ENCODE data around the gene KIF14.

Gene KIF14, protein sequence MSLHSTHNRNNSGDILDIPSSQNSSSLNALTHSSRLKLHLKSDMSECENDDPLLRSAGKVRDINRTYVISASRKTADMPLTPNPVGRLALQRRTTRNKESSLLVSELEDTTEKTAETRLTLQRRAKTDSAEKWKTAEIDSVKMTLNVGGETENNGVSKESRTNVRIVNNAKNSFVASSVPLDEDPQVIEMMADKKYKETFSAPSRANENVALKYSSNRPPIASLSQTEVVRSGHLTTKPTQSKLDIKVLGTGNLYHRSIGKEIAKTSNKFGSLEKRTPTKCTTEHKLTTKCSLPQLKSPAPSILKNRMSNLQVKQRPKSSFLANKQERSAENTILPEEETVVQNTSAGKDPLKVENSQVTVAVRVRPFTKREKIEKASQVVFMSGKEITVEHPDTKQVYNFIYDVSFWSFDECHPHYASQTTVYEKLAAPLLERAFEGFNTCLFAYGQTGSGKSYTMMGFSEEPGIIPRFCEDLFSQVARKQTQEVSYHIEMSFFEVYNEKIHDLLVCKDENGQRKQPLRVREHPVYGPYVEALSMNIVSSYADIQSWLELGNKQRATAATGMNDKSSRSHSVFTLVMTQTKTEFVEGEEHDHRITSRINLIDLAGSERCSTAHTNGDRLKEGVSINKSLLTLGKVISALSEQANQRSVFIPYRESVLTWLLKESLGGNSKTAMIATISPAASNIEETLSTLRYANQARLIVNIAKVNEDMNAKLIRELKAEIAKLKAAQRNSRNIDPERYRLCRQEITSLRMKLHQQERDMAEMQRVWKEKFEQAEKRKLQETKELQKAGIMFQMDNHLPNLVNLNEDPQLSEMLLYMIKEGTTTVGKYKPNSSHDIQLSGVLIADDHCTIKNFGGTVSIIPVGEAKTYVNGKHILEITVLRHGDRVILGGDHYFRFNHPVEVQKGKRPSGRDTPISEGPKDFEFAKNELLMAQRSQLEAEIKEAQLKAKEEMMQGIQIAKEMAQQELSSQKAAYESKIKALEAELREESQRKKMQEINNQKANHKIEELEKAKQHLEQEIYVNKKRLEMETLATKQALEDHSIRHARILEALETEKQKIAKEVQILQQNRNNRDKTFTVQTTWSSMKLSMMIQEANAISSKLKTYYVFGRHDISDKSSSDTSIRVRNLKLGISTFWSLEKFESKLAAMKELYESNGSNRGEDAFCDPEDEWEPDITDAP (N-terminal part only)

DNA sequence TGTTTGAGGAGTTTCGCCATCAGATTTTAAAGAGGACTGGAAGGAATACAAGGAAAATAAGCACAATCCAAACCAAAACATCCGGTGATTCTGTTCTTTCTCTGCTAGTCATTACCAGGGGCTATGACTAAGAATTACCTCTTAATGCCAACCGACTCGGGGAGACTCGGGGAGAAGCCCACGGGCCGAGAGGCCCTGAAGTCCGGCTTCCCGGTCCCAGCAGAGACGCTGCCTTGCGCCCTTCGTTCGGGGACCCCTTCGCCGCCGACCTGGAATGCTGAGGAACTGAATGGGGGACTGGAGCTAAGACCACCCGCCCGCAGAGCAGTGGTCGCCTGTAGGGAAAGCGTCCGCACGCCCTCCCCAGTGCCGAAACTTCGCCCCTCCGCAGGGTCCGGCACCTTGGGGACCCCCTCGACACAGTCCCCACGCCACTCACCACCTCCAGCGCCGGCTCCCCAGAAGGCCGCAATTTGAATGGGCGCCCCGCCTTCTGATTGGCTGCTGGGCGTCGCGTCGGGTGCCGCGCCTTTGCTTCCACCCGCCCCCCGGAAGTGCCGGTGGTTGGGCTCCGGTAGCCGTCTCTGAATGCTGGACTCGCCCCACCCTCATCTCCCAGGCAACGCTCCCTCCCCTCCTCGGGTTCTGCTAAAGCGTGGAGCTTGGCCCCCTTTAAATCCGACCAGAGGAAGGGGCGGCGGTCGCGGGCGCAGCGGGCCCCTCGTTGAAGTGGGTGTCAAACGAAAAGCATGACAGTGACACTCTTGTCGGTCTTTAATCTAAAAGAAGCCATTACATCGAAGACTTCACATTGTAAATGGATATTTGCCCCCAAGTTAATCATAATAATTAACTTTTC lies at the start of gene KIF14:
Gene KIF14, minus strand, starts transcription at position 479 of the 859 bp plus-strand sequence. CDS start 2,028 bp downstream, outside the sequence.
- peak; percentile 96 for DNase-seq

DNA sequence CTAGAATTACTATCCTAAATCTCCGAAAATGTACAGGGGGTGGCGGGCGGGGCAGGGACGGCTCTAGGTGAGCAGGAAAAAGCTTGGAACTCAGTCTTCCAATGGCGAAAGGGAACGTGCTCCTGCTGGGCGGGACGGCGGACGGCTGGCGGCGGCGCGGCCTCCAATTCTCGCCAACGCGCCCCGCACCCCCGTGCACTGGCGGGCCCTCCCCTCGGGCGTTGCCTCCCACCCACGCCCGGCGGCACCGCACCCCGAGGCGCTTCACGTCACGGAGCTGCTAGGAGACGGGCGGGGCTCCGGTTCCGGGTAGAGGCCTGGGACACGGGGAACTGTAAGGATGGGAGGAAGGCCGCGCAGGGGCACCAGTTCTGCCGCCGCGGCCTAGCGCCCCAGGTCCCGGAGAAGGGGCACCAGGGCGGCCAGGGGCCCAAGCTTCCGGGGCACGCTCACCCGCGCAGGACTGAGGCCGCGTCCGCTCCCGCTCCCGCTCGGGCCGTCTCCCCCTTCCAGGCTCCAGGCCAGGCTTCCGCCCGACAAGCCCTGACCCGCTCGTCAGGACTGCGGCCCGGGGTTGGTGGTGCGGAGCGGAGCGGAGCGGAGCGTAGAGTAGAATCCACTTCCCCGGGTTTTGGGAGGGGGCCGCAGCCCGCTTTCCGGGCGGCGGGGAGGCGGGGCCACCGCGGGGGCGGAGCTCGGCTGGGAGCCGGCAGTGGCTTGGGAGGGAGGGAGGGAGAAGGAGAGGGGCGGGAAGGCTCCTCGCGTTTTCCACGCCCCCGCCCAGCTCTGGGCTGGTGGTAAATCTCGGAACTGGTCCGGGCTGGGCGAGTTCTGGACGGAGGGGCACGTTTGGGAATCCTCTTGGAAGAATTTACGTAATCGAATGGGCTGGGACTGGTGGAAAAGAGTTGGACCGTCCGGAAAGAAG lies 49.0 kb upstream of the KIF14 start, which contains the start of gene DDX59:
Gene DDX59, minus strand, starts transcription at position 594 of the 928 bp plus-strand sequence. CDS start 3,167 bp downstream, outside the sequence.
- peak; percentile 98 for DNase-seq

DNA sequence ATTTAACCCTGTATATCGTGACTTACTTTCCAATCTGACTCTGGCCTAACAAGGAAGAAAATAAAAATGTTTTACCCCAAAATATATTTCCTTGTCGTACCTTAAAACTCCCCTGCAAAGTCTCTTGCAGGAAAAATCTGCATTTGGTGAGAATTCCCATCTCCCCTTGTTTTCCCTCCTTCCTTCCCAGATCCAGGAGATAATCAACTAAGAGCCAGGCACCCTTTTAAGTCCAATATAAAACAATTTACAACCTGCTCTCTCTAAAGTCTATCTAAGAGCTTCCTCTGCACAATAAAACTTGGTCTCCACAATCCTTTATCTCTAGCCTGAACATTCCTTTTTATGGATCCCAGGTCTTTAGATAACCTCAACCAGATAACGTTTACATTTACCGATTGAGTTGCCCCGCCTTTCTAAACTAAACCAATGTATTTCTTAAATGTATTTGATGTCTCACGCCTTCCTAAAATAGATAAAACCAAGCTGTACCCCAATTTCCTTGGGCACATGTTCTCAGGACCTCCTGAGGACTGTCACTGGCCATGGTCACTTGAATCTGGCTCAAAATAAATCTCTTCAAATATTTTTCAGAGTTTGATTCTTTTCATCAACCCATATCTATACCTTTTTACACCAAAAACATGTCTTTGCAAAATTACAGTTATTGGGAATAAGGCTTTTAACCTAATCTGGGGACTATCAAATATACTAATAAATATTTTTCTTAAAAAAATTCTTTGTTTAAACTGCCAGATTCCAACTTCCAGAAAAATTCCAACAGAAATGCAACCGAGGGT lies 48.2 kb upstream of the KIF14 start:
- no peak for DNase-seq

DNA sequence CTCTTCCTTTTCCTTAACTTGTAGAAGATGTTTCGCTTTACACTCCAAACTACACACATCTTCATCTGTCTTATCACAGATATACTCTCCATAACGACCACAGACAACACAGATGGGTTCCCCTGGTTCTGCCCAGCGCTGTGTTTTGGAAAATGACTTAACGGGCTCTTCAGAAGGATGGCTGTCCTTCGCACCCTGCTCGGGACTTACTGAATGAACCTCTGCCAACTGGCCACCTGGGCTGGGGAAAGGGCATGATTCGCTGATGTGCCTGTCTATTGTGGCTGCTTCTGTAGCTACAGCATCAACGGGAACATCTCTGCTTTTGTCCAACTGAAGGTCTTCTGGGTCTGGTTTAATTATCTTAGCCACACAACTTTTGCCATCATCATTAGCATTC lies 45.8 kb upstream of the KIF14 start:
- DNase-seq, result no peak

DNA sequence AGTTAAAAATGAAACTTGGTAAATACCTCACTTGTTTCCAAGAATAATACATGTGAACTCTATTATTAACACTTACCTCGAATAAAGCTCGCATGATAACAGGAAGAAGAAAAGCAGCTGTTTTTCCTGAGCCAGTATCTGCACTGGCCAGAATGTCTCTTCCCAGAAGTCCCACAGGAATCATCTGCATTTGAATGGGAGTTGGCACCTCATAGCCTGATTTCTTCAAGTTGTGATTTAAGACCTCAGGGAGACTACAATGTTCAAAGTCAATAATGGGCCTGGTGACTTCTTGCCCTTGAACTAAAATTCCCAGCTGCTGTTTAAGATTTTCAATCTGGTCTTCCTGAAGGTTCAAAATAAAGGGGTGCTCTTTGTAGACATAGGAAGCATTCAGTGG lies 45.3 kb upstream of the KIF14 start:
- no peak for DNase-seq

DNA sequence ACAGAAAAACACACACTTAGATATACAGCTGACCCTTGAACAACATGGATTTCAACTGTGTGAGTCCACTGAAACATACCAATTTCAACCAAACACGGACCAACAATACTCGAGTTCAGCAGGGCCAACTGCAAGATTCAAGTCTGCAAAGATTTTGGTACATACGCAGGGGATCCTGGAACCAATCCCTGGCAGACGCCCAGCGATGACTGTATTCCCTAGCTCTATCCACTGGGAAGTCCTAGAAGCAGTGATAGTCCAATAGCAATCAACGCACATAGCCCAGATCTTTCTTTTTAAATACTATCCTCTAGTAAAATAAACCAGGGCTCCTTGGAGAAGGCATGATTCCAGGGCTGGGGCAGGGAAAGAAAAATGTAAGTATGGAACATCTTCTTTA lies 40.2 kb upstream of the KIF14 start:
- DNase-seq, result no peak

DNA sequence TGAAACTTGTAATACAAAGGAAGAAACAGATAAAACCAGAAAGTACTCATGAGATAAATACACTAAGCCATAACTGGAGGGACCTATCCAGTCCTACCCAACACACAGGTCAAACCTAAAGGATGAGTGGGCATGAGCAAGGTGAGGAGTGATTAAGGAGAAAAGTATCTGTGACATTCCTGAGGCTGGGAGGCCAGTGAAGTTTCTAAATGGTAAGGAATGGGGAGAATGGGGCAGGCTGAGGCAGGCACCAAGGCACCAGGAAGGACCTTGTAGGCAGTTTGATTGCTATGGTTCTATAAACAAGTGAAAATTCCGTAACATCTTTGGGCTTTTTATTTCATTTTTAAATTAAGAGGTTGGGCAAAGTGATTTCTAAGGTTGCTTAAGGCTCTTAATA lies 38.7 kb upstream of the KIF14 start:
- DNase-seq, result no peak

DNA sequence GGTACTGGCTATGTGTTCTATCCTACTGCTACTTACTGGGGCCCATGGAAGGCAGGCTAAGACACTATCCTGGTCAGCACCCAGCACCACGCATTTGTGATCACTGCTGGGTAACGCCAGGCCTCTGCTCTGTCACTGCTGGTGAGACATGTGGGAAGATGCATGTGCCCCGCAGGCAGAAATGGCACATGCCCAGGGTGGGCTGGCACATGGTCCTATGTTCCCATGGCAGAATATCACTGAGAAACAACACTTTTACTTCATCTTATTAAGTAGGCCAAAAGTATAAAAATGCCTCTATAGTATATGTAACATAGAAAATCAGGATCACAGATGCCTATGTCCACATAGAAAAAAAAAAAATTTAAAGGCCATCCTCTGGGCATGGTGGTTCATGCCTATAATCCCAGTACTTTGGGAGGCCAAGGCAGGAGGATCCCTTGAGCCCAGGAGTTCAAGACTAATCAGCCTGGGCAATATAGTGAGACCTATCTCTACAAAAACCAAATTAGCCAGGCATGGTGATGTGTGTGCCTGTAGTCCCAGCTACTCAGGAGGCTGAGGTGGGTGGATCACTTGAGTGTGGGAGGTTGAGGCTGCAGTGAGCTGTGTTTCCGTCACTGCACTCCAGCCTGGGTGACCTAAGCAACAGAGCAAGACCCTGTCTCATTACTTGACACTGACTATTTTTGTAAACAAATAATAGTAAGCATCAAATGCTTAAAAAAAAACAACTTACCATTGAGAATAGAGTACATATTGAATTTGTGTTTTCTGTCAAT lies 37.7 kb upstream of the KIF14 start:
- no peak for DNase-seq

DNA sequence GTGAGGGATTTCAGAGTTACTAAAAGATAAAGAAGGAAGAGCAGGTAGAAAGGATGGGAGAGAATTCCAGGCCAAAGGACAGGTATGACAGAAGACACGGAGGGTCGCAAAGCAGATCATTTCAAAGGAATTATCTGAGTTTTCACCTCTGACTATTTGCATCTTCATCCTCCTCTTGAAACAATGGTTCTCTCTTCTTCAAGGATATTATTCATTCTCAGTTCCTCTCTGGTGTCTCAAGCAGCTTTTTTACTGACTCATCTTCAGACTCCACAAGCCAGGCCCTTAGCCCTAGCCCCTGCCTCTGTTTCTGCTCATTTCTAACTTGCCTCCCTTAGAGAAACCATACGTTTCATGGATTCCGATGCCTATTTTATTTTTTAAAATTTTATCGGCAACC lies 34.1 kb upstream of the KIF14 start:
- DNase-seq, result no peak

DNA sequence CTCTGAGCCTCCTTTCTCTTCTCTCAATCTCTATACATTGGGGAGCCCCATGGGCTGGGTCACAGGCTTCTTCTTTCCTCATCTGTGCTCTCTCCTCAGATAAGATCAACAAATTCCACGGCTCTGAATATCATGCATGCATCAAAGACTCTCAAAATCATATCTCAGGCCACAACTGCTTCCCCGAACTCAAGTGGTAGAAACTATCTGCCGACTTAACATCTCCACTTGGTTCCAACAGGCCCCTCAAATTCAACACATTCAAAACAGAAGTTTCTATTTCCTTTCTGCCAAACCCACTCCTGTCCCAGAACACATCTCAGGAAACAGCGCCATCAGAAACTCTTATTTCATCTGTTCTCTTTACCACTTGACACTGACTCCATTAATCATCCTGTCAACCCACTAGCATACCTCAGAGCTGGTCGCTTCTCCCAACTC lies 32.5 kb upstream of the KIF14 start:
- no peak for DNase-seq

DNA sequence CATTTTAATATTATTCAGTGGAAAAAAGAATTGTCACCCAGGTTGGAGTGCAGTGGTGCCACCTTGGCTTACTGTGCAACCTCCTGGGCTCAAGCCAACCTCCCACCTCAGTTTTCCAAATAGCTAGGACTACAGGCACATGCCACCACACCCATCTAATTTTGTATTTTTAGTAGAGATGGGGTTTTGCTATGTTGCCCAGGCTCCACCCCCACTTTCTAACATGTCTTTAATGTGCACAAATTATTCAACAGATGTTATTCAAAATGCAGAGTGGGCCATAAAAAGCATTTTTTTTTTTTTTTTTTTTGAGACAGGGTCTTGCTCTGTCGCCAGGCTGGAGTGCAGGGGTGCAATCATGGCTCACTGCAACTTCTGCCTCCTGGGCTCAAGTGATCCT lies 31.8 kb upstream of the KIF14 start:
- DNase-seq, result no peak

DNA sequence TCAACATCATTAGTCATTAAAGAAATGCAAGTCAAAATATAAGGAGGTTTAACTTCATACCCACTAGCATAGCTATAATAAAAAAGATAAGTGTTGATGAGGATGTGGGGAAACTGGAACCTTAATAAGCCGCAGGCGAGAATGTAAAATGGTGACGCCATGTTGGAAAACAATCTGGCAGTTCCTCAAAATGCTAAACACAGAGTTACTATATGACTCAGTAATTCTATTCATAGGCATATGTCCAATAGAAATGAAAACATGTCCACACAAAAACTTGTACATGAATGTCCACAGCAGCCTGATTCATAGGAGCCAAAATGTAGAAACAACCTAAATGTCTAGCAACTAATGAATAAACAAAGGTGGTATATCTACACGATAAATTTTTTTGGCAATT lies 26.0 kb upstream of the KIF14 start:
- DNase-seq, result no peak

DNA sequence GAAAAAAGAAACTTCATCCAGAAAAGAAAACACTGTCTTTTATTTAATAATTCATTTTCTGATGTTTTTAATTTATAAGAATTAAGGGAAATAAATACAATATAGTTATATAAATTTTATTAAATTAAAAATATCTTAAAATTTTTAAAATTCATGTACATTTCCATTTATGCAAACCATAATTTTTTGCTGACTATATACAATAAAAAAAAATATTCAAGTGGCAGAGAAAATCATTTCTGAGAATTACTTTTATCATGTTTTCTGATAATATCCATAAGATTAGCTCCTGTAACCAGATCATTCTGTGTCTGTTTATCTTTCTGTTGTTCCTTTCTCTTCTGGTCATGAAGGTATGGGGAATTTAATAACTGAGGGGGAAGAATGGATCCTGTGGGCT lies 23.5 kb upstream of the KIF14 start:
- DNase-seq, result no peak

DNA sequence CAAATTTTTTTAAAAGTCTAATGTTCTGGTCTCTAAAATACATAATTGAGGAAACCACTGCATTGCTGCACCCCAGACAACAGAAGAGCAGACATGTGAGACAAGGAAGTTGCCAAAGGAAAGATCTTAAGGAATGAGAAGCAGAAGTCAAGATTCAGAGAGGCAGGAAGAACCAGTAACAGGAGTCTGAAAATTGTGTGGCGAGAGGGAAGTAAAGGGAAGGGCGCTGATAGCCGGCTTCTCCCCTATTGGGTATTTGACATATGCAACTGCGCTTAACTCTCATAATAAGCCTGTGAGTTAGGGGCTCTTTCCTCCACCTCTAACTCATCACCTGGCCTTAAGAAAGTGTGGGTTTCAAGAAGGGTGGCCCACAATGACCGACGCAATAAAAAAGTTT lies 21.9 kb upstream of the KIF14 start:
- DNase-seq, result no peak

DNA sequence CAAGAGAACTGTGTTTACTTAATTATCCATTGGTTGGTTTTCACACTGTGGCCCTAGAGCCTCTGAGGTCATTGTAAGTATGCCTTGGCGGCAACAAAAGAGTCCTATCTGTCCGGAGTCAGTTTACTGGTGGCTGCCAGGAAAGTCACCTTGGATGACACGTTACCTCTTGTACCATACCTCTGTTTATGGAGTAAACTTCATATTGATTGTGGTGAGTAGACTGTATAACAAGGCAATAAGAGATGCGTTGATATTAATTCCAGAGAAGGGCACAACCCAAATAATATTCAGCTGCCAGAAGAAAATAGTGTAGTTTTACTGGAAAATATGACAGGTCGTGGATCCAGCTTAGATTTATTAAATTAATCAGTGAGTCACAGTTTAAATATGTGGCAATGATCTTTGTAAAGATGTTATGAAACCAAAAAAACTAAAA lies 20.4 kb upstream of the KIF14 start:
- no peak for DNase-seq

DNA sequence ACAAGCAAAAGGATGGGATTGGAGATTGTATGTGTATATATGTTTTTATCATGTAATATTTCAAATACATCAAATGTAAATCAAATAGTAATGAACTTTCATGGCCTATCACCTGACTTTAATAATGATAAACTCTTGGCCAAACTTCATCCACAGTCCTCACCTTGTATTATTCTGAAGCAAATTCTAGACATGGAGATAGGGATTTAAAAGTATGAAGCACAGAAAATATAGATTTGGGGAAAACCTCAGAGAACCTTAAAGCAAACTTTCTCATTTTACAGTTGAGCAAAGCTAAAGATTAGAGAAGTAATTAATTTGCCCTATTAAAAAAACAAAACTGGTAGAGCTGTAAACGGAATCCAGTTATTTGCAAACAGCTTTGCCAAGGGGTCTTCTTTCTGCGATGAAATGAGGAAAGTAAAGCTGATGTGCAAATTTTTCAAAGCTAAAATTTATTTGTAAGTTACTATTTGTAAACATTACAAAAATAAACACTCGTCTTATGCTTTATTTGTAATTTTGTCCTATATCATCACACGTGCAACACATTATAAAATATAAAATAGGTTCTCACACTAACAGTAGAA lies 19.9 kb upstream of the KIF14 start:
- no peak for DNase-seq

DNA sequence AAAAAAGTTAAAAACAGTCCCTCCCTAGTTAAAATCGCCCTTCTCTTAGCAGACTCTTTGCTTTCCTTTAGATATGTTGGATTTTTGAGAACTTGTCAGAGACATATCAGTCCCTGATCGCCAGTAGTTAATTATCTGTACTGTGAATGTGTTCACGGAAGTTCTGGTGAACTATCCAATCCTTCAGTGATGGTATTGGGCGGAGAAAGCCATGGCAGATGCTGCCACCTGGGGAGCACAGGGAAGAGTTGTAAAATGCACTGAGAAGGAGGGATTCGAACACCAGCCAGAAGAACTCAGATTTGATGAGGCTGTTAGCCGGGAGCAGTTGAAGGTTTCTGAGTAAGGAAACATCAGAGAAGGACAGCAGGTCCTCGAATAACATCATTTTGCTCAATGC lies 17.5 kb upstream of the KIF14 start:
- DNase-seq, result no peak

DNA sequence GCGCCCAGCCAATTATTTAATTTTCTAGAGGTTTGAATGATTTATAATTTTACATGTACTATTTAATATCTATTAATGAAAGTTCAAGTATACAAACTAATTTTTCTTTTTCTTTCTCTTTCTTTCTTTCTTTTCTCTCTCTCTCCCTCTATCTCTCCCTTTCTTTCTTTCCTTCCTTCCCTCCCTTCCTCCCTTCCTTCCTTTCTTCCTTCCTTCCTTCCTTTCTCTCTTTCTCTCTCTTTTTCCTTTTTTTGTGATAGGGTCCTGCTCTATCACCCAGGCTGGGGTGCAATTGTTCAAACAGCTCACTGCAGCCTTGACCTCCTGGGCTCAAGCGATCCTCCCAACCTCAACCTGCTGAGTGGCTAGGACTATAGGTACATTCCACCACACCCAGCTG lies 16.1 kb upstream of the KIF14 start:
- no peak for DNase-seq
